Mammary epithelial cell (primary cell): ENCODE measurements around the gene ZNF473.
"Not testable (repeated sequence)": the region's sequence is repeated elsewhere in the genome, so short reads cannot be mapped to it uniquely, and the experiment has no call there.

Source experiments
- EZH2 ChIP-seq: IDR thresholded peaks from 2 replicates; pipeline ENCODE4 v1.6.1; 2012; ENCODE audit warnings: low read length, inconsistent platforms, borderline replicate concordance
- TF ChIP-seq, protein P1 (sequence below), 2 donors: IDR thresholded peaks in 1 of 2; conservative IDR thresholded peaks in 1 of 2; 2 replicates each; pipeline ENCODE4 v1.5.1; 2011 to 2012; ENCODE audit warnings: inconsistent platforms in 2 of 2, low read length in 2 of 2, mild to moderate bottlenecking in 2 of 2, control low read depth in 1 of 2, low read depth in 1 of 2; ENCODE audit not compliant: insufficient read depth in 1 of 2; ENCODE audit errors: extremely low read depth in 1 of 2

DNA sequence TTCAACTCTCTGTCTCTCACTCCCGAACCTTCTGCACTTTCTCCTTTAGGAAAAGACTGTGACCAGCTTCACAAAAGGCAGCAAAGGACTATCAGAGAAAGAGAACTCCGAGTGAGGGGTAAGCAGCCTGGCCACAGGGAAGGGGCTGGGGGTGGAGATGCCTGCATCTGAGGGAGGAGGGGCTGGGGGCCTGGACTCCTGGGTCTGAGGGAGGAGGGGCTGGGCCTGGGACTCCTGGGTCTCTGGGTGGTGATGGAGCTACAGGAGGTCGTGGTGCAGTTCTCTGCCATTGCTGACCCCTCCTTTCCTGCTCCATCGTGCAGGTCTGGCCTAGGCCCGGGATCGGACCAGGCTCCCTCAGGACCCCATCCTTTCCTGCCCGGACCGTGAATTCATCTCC lies 49.3 kb downstream of the ZNF473 start:
- TF ChIP-seq, protein P1, sequence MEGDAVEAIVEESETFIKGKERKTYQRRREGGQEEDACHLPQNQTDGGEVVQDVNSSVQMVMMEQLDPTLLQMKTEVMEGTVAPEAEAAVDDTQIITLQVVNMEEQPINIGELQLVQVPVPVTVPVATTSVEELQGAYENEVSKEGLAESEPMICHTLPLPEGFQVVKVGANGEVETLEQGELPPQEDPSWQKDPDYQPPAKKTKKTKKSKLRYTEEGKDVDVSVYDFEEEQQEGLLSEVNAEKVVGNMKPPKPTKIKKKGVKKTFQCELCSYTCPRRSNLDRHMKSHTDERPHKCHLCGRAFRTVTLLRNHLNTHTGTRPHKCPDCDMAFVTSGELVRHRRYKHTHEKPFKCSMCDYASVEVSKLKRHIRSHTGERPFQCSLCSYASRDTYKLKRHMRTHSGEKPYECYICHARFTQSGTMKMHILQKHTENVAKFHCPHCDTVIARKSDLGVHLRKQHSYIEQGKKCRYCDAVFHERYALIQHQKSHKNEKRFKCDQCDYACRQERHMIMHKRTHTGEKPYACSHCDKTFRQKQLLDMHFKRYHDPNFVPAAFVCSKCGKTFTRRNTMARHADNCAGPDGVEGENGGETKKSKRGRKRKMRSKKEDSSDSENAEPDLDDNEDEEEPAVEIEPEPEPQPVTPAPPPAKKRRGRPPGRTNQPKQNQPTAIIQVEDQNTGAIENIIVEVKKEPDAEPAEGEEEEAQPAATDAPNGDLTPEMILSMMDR (conservative IDR thresholded peaks at IDR 0.05 in 1 of 2, IDR thresholded peaks at IDR 0.05 in 1 of 2; ENCODE audit: extremely low read depth in 1 of 2, insufficient read depth in 1 of 2, low read depth in 1 of 2, low read length in 2 of 2) = not testable (repeated sequence)
- TF ChIP-seq EZH2 = not testable (repeated sequence)
